Astrocyte (in vitro differentiated cells and primary cell): Measurements from ENCODE around the gene BRWD1. TPM values are rescaled to one million over a fixed set of nuclear protein-coding genes. Genes with fewer than 3 reads are reported as not detected.
"Not testable (repeated sequence)": the region's sequence is repeated elsewhere in the genome, so short reads cannot be mapped to it uniquely, and the experiment has no call there.

Experiments
- DNase-seq: peaks from one replicate; pipeline ENCODE4 v3.0.0-alpha.2; 2010; ENCODE audit warnings: low read depth
- FAIRE-seq: peaks from 2 replicates; lab custom pipeline; 2011; peaks lifted over from hg19 to GRCh38; lab: Jason Lieb, UNC
- H2AFZ ChIP-seq: 2 replicates; pipeline ENCODE4 v1.6.0; 2012; ENCODE audit warnings: low read depth, low read length, inconsistent platforms
- H3K27ac ChIP-seq: 2 replicates; pipeline ENCODE4 v1.5.1; 2011; ENCODE audit warnings: low read depth, low read length, inconsistent platforms
- H3K27me3 ChIP-seq: 2 replicates; pipeline ENCODE4 v1.6.0; 2011; ENCODE audit warnings: low read length, inconsistent platforms; ENCODE audit not compliant: insufficient read depth
- H3K36me3 ChIP-seq: 2 replicates; pipeline ENCODE4 v1.5.1; 2011; ENCODE audit warnings: low read length, inconsistent platforms; ENCODE audit not compliant: insufficient read depth
- H3K4me1 ChIP-seq: 2 replicates; pipeline ENCODE4 v1.5.1; 2011; ENCODE audit warnings: low read length, inconsistent platforms; ENCODE audit not compliant: insufficient read depth
- H3K4me2 ChIP-seq: 2 replicates; pipeline ENCODE4 v1.6.0; 2012; ENCODE audit warnings: low read length, inconsistent platforms
- H3K4me3 ChIP-seq: 2 replicates; pipeline ENCODE4 v1.5.1; 2011; ENCODE audit warnings: low read depth, mild to moderate bottlenecking, low read length, inconsistent platforms; ENCODE audit not compliant: insufficient read depth
- H3K79me2 ChIP-seq: 2 replicates; pipeline ENCODE4 v1.6.0; 2012; ENCODE audit warnings: mild to moderate bottlenecking, low read length, inconsistent platforms; ENCODE audit not compliant: insufficient read depth
- H3K9ac ChIP-seq: 2 replicates; pipeline ENCODE4 v1.6.0; 2012; ENCODE audit warnings: mild to moderate bottlenecking, low read length, inconsistent platforms
- H3K9me3 ChIP-seq: 2 replicates; pipeline ENCODE4 v1.5.1; 2012; ENCODE audit warnings: low read depth, mild to moderate bottlenecking, low read length, inconsistent platforms; ENCODE audit not compliant: insufficient read depth
- H4K20me1 ChIP-seq: 2 replicates; pipeline ENCODE4 v1.6.0; 2012; ENCODE audit warnings: low read length, inconsistent platforms; ENCODE audit not compliant: insufficient read depth
- H3K27ac Mint-ChIP-seq: one replicate; pipeline ENCODE4 v1.8.0; 2021; ENCODE audit warnings: mild to moderate bottlenecking, mixed read lengths; ENCODE audit not compliant: unreplicated experiment
- H3K27me3 Mint-ChIP-seq: one replicate; pipeline ENCODE4 v1.8.0; 2021; ENCODE audit warnings: low read depth, mixed read lengths; ENCODE audit not compliant: unreplicated experiment
- H3K36me3 Mint-ChIP-seq: one replicate; pipeline ENCODE4 v1.8.0; 2021; ENCODE audit warnings: low read depth, mixed read lengths; ENCODE audit not compliant: unreplicated experiment
- H3K4me1 Mint-ChIP-seq: one replicate; pipeline ENCODE4 v1.8.0; 2021; ENCODE audit warnings: low read depth, mixed read lengths; ENCODE audit not compliant: unreplicated experiment
- H3K4me3 Mint-ChIP-seq: one replicate; pipeline ENCODE4 v1.8.0; 2021; ENCODE audit warnings: mild to moderate bottlenecking, moderate library complexity, mixed read lengths; ENCODE audit not compliant: unreplicated experiment
- H3K9me3 Mint-ChIP-seq: one replicate; pipeline ENCODE4 v1.8.0; 2021; ENCODE audit warnings: mild to moderate bottlenecking, mixed read lengths; ENCODE audit not compliant: unreplicated experiment
- CTCF ChIP-seq: IDR thresholded peaks from 2 replicates; pipeline ENCODE4 v1.5.1; 2011; ENCODE audit warnings: low read depth, mild to moderate bottlenecking, inconsistent platforms, low read length, moderate library complexity; ENCODE audit not compliant: insufficient read depth
- EZH2 ChIP-seq: IDR thresholded peaks from 2 replicates; pipeline ENCODE4 v1.6.1; 2012; ENCODE audit warnings: mild to moderate bottlenecking, low read length, inconsistent platforms; ENCODE audit not compliant: insufficient read depth
- total RNA-seq: library from RNA; stranded (reverse); gene quantifications from 2 replicates; pipeline ENCODE4 v1.2.1, GENCODE V29; 2021

BRWD1 gene
- total RNA-seq, 1 donor from 2014 or later: 28.1 TPM

- Histone ChIP-seq H3K27me3 (no peaks in the 10 kb centered on the region), H3K36me3 (no peaks in the 10 kb centered on the region), H2AFZ (no peak overlapping the region), H3K79me2 (no peaks in the 10 kb centered on the region), H3K4me2 (no peak overlapping the region), H3K9ac (no peak overlapping the region), H4K20me1 (no peaks in the 10 kb centered on the region), H3K4me3 (no peak overlapping the region), H3K9me3 (no peaks in the 10 kb centered on the region), H3K27ac (no peak overlapping the region), H3K4me1 (peaks cover 10% of the 10 kb centered on the region)
- no peaks in the 10 kb centered on the region for H3K36me3 Mint-ChIP-seq
- H3K4me1 Mint-ChIP-seq: peaks cover 15% of the 10 kb centered on the region
- H3K27me3 Mint-ChIP-seq: peaks cover 4% of the 10 kb centered on the region
- H3K27ac Mint-ChIP-seq: peak overlapping the region; percentile 88
- DNase-seq (peak; percentile 46), FAIRE-seq (no peak)
- no peaks in the 10 kb centered on the region for H3K9me3 Mint-ChIP-seq
- TF ChIP-seq CTCF (no peak), EZH2 (no peak)
- peak overlapping the region; percentile 47 for H3K4me3 Mint-ChIP-seq
Observed at GRCh38 chr21:39137248-39138178, 175.9 kb downstream of the BRWD1 start.

- peaks cover 10% of the 10 kb centered on the region for H3K4me1 ChIP-seq
- Mint-ChIP-seq H3K27me3 (peaks cover 4% of the 10 kb centered on the region), H3K36me3 (no peaks in the 10 kb centered on the region), H3K4me1 (peaks cover 15% of the 10 kb centered on the region), H3K4me3 (no peak overlapping the region), H3K9me3 (no peaks in the 10 kb centered on the region), H3K27ac (peak overlapping the region; percentile 88)
- H3K36me3 ChIP-seq: no peaks in the 10 kb centered on the region
- H3K4me3 ChIP-seq: no peak overlapping the region
- DNase-seq: peak; percentile 42
- H3K4me2 ChIP-seq: no peak overlapping the region
- no peak for TF ChIP-seq EZH2
- TF ChIP-seq CTCF: no peak
- H3K9ac ChIP-seq: no peak overlapping the region
- no peaks in the 10 kb centered on the region for H3K27me3 ChIP-seq
- H2AFZ ChIP-seq: no peak overlapping the region
- no peak for FAIRE-seq
- H3K79me2 ChIP-seq: no peaks in the 10 kb centered on the region
- no peaks in the 10 kb centered on the region for H3K9me3 ChIP-seq
- no peaks in the 10 kb centered on the region for H4K20me1 ChIP-seq
- no peak overlapping the region for H3K27ac ChIP-seq
Observed at GRCh38 chr21:39136711-39137110, 176.7 kb downstream of the BRWD1 start.

GRCh38 chr21:39136138-39136537 lies 177.3 kb downstream of the BRWD1 start:
- not testable (repeated sequence) for H3K27me3 ChIP-seq, H3K9me3 ChIP-seq, FAIRE-seq, H4K20me1 ChIP-seq, H3K36me3 Mint-ChIP-seq, H3K4me2 ChIP-seq, H3K9ac ChIP-seq, H3K4me3 Mint-ChIP-seq, H3K27ac ChIP-seq, H3K4me3 ChIP-seq, H2AFZ ChIP-seq, H3K79me2 ChIP-seq, DNase-seq, H3K36me3 ChIP-seq, H3K27me3 Mint-ChIP-seq, H3K27ac Mint-ChIP-seq, H3K9me3 Mint-ChIP-seq
- peaks cover 12% of the 10 kb centered on the region for H3K4me1 Mint-ChIP-seq
- peaks cover 10% of the 10 kb centered on the region for H3K4me1 ChIP-seq
